Ovary (tissue), 3 donors: ENCODE measurements around the gene ANXA9.

Source experiments
- POLR2A ChIP-seq: fragments of 450-650 bp; IDR thresholded peaks from one replicate; pipeline ENCODE4 v1.6.1; 2017; ENCODE audit warnings: antibody characterized with exemption, mild to moderate bottlenecking, moderate library complexity
- TF ChIP-seq, protein P1 (sequence below), 3 donors: fragments of 450-650 bp in 2 of 3; fragments of 200-600 bp in 1 of 3; IDR thresholded peaks; one replicate each; pipeline versions ENCODE4 v1.5.1 to v1.8.0; 2016 to 2022; ENCODE audit warnings: antibody characterized with exemption in 3 of 3, mild to moderate bottlenecking in 1 of 3
- donor health status: DM: no; HTN: no; CAD: no.

DNA sequence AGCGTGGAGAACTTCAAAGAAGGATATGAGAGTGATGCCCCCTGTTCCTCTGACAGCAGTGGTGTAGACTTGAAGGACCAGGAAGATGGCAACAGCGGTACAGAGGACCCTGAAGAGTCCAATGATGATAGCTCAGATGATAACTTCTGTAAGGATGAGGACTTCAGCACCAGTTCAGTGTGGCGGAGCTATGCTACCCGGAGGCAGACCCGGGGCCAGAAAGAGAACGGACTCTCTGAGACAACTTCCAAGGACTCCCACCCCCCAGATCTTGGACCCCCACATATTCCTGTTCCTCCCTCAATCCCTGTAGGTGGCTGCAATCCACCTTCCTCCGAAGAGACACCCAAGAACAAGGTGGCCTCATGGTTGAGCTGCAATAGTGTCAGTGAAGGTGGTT lies 21.4 kb upstream of the ANXA9 start:
- TF ChIP-seq, protein P1, sequence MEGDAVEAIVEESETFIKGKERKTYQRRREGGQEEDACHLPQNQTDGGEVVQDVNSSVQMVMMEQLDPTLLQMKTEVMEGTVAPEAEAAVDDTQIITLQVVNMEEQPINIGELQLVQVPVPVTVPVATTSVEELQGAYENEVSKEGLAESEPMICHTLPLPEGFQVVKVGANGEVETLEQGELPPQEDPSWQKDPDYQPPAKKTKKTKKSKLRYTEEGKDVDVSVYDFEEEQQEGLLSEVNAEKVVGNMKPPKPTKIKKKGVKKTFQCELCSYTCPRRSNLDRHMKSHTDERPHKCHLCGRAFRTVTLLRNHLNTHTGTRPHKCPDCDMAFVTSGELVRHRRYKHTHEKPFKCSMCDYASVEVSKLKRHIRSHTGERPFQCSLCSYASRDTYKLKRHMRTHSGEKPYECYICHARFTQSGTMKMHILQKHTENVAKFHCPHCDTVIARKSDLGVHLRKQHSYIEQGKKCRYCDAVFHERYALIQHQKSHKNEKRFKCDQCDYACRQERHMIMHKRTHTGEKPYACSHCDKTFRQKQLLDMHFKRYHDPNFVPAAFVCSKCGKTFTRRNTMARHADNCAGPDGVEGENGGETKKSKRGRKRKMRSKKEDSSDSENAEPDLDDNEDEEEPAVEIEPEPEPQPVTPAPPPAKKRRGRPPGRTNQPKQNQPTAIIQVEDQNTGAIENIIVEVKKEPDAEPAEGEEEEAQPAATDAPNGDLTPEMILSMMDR (IDR thresholded peaks at IDR 0.05), result no peak
- no peak for TF ChIP-seq POLR2A
